ENCODE results near the gene ATP23.

The ATP23 gene

DNA sequence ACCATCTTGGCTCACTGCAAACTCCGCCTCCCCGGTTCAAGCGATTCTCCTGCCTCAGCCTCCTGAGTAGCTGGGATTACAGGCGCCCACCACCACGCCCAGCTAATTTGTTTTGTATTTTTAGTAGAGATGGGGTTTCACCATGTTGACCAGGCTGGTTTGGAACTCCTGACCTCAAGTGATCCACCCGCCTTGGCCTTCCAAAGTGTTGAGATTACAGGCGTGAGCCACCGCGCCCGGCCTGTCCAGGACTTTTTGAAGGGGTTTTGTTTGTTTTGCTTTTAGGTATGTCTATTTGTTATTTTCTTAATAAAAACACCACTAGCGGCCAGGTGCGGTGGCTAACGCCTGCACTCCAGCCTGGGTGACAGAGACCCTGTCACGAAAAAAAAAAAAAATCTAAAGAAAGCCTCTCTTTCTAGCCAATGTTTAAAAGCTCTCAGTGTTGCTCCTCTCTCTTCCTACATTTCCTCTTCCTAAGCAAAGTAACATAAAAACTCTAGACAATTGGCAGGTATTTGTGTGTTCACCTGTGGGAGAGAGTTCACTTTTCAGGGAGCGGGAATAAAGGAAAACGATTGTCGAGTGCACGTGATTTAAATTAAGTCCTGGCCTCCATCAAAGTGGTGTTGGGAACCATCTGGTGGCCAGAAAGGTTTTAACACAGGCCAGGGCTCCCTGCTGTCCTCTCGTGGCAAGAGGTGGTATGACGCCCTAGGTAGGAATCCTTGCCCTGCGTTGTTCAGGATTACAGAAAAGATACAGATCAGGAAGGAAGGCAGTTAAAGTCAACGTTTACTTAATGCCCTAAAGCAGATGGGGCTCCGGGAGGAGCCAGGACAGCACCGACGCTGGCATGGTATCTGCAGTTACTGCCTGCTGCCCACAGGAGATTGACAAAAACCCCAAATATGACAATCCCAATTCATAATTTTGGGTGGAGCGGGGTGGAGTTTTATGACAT is 36.2 kb upstream of the ATP23 start:
- DNase-seq (ENCODE audit: low spot score) = peak; percentile 78
- TF ChIP-seq, protein P1, sequence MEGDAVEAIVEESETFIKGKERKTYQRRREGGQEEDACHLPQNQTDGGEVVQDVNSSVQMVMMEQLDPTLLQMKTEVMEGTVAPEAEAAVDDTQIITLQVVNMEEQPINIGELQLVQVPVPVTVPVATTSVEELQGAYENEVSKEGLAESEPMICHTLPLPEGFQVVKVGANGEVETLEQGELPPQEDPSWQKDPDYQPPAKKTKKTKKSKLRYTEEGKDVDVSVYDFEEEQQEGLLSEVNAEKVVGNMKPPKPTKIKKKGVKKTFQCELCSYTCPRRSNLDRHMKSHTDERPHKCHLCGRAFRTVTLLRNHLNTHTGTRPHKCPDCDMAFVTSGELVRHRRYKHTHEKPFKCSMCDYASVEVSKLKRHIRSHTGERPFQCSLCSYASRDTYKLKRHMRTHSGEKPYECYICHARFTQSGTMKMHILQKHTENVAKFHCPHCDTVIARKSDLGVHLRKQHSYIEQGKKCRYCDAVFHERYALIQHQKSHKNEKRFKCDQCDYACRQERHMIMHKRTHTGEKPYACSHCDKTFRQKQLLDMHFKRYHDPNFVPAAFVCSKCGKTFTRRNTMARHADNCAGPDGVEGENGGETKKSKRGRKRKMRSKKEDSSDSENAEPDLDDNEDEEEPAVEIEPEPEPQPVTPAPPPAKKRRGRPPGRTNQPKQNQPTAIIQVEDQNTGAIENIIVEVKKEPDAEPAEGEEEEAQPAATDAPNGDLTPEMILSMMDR (IDR thresholded peaks at IDR 0.05; ENCODE audit: extremely low read depth, missing control alignments) = peak; percentile 100

DNA sequence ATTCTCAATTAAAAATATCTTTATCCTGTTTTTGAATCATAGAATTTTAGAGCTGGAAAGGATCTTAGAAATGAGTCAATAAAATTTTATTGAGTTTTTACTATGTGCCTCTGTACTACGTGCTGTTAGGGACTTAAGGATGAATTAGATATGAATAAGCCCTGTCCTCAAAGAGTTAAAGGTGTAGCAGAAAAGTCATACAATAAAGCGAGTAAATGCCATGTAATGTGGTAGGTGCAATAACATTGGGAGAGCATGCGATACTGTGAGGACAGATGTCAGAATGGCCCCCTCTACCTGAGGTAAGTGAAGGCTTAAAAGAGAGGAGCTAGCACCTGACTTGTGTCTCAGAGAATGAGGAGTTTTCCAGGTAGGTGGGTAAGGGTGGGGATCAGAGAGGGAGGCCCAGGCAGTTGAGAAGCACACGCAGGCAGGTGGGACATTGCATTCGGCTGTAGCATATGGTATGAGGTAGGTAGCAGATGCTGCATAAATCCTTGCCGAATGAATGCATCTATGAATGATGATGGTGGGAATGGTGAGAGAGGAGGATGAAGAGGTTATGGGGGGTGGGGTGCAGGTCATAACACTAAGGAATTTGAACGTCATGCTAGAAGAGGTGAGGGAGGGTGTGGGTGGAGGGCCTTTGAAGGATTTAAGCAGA is 35.4 kb upstream of the ATP23 start:
- TF ChIP-seq, protein P1 (IDR thresholded peaks at IDR 0.05; ENCODE audit: extremely low read depth, missing control alignments) = no peak
- DNase-seq (ENCODE audit: low spot score) = no peak

DNA sequence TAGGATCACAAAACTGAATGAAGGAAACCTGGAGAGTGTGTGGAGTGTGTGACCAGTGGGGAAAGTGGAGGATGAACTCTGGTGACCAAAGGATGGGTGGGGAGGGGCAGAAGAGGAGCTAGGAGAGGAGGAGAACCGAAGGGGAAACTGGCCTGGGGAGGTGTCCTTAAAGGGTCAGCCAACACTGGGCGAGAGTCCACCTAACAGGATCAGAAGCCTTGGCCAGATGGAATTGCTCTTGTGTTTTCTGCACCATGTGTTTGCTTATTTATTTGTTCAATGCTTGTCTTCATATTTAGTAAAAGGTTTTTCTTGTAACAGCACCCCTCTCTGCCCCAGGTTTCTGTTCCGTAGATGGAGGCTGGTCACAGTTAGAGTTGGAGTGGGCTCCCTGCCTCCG is 34.5 kb upstream of the ATP23 start:
- no peak for DNase-seq (ENCODE audit: low spot score)
- TF ChIP-seq, protein P1 (IDR thresholded peaks at IDR 0.05; ENCODE audit: extremely low read depth, missing control alignments) = no peak

DNA sequence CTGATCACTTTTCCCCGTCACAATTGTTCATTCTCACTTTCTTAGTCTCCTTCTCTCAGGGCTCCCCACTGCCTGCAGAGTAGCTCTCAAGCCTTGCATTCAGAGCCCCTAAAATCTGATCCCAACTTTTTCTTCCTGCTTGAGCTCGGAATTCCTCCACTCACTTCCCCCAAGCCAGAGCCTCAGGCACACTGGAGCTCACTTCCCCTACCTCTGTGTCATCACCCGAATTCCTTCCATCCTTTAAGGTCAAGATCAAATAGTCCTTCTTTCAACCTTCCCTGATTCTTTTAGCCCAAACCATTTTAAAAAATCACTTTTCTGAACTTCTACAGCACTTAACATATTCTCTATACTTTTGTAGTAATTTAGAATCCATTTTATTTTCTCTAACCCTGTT is 34.1 kb upstream of the ATP23 start:
- no peak for DNase-seq (ENCODE audit: low spot score)
- TF ChIP-seq, protein P1 (IDR thresholded peaks at IDR 0.05; ENCODE audit: extremely low read depth, missing control alignments) = no peak

DNA sequence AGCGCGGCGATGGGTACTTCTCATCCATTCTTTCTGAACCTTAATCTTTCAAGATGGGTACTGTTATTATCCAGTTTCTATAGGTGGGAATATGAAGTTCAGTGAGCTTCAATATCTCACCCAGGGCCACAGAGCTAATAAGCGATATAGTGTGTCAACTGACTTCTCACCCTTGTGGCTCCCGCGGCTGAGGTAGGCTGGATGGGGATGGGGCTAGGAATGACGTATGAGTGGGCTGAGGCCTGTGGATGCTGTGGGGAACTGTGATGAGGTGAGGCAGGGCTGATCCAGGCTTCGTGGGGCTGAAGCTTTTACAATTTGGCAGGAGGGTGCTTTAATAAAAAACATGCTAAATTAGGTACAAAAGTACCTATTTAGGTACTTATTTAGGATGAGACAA is 32.9 kb upstream of the ATP23 start:
- TF ChIP-seq, protein P1 (IDR thresholded peaks at IDR 0.05; ENCODE audit: extremely low read depth, missing control alignments) = no peak
- DNase-seq (ENCODE audit: low spot score) = no peak

DNA sequence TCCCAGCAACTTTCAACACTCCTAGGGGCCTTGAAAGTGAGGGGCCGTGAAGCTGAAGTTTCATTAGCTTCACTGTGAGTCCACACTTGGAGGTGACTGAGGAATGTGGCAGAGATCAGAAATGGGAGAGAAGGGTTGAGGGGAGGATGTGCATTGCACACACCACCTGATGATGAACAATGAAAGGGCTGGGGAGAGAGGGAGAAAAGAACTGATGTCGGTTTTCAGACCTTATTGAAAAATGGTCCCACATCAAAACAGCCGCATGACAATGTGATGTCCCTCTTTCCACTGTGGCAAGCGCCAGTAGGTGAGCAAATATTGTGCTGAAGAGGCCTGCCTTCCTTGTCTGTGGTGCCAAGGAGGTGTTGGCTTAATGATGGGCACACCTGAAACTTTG is 32.3 kb upstream of the ATP23 start:
- TF ChIP-seq, protein P1 (IDR thresholded peaks at IDR 0.05; ENCODE audit: extremely low read depth, missing control alignments) = no peak
- no peak for DNase-seq (ENCODE audit: low spot score)

DNA sequence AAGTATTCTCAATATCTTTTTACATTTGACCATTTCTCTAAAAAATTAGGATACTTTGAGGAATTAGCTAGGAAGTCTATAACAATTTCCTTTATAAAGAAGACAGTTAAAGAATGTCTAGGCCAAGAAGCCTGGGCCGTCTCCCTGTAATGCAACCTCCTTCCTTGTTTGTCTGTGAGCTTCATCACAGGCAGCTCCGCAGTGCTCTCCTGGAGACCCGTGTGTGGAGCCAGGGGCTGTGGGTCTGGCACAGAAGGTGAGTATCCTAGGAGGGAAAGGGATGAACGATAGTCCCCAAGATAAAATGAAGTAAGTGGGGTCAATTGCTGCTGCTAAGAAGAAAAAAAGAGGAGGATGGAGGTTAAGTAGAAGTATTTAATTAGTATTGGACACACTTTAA is 31.8 kb upstream of the ATP23 start:
- no peak for DNase-seq (ENCODE audit: low spot score)
- TF ChIP-seq, protein P1 (IDR thresholded peaks at IDR 0.05; ENCODE audit: extremely low read depth, missing control alignments) = no peak
